GM21367 (cell line): Measurements from ENCODE around the gene SMNDC1.
"Not testable (repeated sequence)": the region's sequence is repeated elsewhere in the genome, so short reads cannot be mapped to it uniquely, and the experiment has no call there.

ENCODE experiments used
- ATAC-seq: cut with Tn5 transposase; IDR thresholded peaks from one replicate; pipeline ENCODE4 v1.9.1; 2021; ENCODE audit not compliant: unreplicated experiment

Gene SMNDC1

DNA sequence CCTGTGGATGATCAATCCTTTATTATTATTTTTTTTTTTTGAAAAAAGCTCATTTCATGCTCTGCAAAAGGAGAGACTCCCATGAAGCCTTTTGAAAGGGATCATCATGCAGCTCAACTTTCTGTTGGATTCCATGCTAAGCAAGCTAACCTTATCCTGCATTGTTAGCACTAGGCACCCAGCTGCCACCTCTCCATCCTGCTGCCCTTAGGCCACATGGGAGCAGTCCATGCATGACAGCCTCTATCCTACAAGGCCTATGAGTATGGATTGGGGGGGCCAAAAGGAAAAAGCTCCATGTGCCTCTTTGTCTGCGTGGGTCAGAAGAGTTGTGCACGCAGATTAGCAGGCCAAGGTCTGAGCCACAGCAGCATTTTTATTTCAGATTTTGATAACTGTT, 19.2 kb downstream of the SMNDC1 start:
- ATAC-seq, result no peak

DNA sequence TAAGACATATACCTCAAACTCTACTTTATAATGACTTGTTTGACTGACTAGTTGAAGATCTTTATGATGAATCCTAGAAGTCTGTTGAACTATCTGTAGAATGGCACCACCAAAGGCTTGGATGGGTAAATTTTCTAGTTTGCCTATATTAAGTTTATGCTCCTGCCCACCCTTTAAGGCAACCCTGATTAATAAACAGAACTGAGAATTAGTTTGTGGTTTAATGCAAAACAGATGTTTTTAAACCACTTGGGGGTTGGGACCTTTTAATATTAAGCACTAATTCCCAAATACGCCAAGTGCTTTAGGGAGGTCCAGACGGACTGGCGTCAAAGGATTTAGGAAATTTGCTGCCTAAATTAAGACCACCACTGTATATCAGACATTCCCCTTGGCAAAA, 20.5 kb downstream of the SMNDC1 start:
- ATAC-seq, result no peak

DNA sequence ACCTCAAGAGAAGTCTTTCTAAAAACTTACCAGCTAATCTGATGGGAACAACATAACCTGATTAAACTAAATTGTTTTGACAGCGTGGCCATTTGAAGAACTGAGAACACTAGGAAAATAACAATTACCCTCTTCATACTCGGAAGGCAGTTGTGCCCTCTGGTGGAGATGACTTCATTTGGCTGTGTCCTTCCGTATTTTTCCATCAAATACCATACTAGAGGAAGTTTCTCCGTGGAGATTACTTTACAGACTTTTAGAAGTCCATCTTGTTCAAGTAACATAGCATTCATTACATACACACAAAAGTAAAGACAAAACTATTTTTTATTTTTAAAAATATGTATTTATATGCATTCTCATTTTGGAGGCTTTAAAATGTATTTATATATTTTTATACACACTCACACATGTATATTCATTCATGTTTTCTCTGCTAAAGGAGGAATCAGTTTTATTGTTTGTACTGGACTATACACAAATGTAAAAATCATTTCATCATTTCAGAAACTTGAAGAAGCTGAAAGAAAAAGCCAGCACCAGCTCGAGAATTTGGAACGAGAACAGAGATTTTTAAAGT, 25.2 kb downstream of the SMNDC1 start:
- no peak for ATAC-seq

DNA sequence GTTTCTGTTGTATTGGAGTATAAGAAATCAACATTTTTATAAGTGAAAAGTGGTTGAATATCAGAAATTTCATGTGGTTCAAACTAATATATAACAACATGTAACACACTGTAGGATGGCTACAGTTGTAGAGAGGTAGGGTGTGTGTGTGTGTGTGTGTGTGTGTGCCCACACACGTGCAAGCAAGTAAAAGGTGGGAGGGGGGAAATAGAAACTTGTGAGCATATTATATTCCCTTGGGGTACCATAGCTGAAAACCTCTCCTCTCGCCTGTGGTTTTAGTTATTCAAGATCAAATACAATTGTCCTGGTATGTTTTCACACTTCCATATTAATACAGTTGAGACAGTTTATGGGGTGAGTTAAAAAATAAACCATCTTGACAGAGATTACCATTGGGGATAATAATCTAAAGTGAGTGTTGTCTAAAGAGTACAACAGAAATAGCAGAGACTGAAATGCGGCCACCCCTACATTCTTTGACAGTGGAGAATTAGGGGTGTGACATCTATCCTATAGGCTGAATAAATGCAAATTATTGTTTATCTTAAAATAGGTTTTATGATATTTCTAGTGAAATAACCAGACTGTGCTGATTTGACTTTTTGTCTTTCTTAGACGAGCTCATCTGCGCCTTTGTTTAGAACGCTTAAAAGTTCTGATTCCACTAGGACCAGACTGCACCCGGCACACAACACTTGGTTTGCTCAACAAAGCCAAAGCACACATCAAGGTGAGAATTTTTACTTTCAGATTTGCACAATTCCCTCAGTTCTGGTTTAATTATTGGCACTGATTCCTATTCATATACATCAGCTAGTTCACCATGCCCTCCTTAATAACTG, 25.9 kb downstream of the SMNDC1 start:
- no peak for ATAC-seq

DNA sequence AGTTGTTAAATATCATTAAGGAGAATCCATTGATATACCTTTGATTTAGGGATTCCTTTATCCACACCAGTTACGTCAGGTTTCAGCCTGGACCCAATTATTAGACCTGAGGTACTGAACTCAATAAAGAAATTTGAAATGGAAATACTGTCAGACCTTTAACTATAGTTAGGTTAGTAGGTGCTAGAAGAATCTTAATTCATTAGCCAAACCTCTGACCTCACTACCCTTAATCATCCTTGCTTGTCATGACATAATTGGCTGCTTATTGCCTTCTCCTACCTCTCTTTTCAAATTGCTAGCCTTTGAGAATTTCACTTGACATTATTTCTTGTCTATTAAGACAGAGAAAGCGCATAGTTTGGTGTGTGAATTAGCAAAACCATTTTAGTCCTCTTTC, 27.1 kb downstream of the SMNDC1 start:
- no peak for ATAC-seq

DNA sequence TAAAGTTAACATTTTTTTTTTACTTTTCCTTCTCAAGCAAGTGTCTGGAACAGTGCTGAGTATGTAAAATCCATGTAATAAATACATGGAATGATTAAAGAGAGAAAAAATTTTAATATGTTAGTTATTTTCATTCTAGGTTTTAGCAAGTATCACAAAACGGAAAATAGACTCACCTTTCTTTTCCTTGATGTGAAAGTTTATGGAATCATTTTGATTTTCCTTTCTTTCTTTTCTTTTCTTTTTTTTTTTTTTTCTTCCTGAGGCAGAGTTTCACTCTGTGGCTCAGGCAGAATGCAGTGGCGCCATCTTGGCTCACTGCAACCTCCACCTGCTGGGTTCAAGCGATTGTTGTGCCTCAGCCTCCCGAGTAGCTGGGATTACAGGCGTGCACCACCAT, 28.1 kb downstream of the SMNDC1 start:
- no peak for ATAC-seq

DNA sequence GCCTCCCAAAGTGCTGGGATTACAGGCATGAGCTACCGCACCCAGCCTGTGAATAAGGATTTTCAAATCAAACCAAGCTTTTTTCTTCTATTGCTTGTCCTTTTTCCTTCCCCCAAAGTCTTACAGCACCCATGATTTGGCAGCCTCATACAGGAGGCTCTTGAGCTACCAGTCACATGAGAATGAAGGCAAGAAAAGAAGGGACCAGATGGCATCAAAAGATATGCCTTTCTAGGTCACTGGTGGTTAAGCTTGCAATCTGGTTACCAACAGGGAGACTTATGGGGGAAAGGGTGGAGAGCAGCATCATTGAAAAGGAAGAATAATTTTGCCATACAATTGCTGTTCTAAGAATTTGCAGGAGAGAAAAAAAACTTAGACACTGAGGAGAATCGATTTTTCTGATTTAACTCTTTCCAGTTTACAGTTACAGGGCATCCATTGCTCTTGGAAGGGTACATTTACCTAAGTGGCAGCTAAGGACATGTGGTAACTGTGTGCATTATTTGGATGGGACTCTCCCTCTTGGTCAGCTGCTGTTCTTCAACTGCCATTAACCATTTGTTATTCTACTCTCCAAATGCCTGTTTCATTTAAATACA, 29.5 kb downstream of the SMNDC1 start:
- ATAC-seq, result no peak

DNA sequence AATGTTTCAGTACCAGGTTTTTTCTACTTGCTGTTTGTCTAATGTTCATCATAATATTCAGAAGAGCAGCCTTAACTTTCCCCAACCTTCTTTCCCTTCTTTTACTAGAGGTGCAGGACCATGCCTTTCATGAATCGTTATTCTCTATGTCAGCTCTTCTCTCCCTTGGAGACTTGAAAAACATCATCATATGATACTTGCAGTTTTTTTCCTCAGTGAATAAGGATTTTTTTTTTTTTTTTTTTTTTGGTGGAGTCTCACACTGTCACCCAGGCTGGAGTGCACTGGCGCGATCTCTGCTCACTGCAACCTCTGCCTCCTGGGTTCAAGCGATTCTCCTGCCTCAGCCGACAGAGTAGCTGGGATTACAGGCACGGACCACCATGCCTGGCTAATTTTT, 30.1 kb downstream of the SMNDC1 start:
- no peak for ATAC-seq

DNA sequence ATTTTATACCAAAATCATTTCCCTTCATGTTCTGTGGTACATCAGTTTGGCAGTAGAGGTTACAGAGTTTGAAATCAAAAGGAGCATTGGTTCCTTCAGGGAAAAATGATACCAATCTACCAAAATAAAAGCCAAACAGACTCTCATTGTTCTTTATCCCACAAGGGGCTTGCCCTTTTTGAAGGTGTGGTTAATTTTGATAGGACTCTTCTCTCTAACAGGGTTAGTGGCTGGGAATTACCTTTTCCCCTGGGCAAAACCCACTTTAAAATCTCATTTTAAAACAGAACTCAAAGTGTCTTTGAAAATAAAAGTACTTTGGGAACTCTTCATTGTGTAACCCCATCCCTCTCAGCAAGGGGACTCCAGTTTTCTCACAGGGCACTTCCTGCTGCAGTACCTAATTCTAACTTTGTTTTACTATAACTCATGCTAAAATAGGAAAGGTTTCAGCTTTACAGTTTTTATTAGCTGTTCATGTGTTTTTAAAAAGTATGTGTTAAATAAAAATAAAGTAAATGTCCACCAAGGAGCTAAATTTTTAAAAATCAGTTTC, 30.6 kb downstream of the SMNDC1 start:
- no peak for ATAC-seq

DNA sequence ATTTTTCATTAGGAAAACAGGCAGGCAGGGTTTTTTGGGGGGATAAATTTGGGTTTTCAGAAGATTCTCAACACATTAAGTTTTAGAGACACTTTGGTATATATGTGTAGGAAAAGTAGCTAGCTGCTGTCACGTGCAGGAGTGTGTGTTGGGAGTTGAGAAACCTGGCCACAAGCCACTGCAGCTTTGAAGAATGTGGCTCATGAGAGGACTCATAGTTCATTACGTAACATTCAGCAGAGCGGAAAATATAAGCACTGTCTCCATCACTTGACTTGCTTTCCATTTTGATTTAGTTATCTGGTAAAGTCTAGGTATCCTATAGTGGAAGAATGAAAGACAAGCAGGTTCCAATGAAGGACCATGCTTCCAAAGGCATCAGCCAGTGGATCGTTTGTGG, 31.2 kb downstream of the SMNDC1 start:
- ATAC-seq, result no peak

DNA sequence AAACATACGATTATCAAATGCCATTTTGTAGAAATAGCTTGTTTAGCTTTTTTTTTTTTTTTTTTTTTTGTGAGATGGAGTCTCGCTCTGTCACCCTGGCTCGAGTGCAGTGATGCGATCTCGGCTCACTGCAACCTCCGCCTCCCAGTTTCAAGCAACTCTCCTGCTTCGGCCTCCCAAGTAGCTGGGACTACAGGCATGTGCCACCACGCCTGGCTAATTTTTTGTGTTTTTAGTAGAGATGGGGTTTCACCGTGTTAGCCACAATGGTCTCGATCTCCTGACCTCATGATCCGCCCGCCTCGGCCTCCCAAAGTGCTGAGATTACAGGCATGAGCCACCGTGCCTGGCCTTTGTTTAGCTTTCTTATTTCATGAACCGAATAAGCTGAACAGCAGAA, 31.7 kb downstream of the SMNDC1 start:
- ATAC-seq, result not testable (repeated sequence)

DNA sequence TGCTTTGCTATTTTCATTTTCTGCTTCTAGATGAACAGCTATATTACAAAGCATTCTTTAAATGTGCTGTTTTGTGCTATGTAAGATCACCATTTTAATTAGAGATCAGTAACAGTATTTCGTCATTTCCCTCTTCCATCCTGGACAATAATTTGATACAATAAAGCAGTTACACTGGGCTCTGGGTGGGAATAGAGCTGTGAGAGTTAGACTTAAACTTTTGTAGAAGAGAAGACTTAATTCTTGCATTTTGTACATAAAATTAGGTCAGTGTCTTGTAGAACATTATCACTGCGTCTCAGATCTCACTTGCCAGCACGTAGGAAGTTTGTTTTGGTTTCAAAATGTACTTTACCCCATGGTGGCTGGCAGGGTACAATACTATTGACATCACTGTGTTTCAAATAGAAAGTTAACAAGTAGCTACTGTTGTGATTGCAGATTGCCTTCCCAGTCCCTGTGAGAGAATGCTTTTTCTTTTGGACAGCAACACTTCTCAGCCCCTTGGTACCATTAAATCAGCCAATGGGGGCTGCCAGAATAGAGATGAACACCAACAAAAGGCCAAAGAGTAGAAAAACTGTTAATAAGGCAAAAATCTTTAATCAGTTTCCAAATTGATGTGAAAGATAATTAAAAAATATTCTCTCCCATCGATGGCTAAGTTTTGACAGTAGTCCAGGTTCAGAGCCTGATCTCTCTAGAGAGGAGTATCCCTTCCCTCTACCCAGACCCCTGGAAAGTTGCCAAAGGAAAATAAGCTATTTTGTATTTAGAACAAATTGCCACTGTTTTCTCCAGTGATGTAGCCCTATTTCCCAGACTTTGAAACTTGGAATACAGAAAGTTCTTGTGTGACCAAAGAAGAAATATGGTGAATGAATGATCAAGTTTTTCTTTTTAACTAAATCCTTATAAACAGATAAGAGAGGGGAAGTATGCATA, 35.1 kb downstream of the SMNDC1 start:
- peak; percentile 40 for ATAC-seq

DNA sequence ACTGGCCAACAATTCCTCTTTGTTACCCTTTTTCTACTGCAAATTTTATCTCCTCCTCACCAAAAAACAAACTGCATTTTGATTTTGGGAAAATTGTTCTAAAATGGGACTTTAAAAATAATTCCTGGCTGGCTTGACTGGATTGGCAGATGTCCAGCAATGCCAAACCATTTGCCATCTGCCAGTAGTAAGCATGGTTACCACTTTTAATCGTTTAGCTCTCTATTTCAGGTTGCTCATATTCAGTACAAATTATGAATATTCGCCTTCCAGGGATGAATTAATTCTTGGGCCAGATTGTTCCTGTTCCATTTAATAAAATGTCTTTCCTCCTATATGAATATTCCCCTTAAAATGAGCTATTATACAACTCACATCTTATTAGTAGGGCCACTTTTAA, 35.7 kb downstream of the SMNDC1 start:
- no peak for ATAC-seq

DNA sequence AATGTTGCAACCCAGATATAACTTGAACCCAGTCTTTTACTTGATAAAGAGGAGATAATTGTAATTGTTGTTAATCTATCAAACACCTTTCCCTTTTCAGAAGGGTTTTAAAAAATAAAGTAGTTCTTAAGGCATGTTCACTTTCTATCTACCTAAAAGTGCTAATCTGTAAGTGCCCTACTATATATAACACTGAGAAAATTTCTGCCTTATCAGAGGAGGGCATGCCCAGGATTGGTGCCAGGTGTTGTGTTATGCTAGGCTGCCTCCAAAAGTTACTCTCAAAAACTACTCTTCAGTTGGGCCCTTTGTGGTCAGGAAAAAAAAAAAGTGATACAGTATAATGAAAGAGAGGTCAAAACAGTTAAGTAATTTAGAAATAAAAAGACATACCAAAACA, 36.3 kb downstream of the SMNDC1 start:
- no peak for ATAC-seq

DNA sequence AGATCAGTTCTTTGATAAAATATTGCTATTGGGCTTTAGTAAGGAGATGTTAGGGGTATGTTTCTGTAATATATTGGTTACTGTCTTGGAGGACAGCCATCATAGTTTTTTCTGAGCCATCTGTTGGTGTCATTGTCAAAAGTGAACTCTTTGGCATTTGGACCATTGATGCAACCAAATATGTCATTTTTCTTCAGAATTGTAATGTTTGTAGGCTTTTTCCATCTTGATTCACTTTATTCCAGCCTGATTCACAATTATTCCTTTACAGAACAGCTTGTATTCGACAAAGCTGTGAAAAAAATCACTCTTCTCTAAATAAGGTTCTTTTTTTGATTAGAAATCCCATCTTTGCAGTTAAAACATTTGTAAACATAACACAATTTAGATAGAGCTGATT, 37.4 kb downstream of the SMNDC1 start:
- no peak for ATAC-seq

DNA sequence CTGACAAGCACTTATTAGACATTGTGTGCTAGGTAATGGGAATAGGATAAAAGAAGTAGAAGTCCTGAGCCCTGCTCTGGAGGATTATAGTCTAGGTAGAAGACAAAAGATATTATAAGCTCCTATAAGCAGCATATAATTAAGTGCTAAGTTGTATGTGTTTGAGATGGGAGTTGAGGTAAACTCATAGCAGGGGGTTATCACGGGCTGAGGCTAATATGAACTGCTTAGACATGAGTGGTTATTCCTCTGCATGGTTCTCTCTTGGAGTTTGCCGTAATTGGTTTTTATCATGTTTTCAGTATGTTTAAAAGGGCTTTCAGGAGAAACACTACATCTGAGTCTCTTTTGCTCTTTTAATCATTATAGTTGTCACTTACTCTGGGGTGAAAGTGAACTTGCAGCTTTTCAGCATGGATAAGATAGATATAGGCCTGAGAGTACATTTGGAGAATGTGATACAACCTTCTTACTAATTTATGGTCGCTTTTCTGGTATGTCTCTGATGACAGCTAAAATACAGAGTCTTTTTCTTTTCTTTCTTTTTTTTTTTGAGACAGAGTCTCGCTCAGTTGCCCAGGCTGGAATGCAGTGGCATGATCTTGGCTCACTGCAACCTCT, 39.0 kb downstream of the SMNDC1 start:
- no peak for ATAC-seq

DNA sequence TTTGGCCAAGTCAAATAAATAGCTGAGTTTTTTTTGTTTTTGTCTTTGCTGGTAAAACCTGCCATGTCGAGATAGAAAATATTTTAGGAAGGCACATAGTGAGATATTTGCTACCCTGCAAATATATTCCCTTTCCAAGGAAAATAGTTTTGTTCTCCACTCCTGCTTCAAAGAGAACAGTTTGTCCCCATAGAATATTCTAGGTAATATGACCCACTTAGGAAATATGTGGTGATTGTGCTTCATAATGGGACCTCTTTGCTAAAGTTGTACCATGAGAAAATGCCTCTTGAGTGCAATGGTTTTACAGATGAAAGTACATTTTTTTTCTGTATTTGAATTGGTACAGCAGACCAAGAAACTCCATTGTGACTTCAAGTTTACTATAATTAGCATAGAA, 41.6 kb downstream of the SMNDC1 start:
- ATAC-seq, result no peak

DNA sequence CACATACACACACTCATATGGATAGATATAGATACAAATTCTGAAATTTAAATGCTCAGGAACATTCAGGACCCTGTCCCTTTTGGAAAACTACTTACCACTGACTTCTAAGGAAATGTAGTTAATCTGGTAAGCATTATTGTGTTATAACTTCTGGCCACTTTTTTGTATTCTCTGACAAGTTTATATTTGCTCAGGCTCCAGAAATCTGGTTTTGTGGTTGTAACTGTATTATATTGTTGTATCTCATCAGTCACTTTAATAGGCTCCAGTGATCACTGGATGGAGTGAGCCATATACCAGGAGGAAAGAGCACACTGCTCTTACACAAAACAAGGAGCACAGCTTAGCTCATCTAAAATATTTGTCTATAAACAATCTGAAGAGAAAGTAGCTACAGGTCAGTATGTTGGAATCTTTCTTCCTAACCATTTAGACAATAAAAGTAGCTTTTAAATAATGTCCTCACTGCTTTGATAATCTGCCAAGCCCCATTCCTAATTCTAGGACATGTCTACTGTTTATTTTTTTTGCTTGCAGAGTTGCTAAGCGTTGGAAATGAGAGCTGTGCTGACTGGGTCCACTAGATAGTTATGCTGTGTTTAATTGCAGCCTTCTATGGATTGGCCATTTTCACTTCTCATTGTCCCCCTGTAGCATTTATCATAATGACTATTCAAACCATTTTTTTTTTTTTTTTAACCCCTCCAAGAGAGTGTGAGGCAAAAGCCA, 43.8 kb downstream of the SMNDC1 start:
- no peak for ATAC-seq

DNA sequence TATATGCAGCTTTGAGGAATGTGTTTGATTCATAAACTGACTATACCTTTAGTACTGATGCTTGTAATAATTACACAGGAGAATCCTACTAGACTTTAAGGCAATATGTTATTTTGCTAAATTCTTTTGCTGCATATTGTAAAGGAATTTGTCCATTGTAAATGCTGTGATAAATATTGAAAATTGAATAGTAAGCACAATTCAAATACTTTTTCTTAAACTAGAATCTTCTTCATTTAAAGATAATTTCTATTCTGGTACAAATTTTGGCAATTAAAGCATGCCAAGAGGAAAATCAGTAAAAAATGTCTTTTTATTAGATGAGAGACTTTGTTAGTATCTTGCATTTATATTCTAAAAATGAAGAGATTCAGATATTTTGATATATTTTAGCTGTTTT, 45.4 kb downstream of the SMNDC1 start:
- ATAC-seq, result no peak

DNA sequence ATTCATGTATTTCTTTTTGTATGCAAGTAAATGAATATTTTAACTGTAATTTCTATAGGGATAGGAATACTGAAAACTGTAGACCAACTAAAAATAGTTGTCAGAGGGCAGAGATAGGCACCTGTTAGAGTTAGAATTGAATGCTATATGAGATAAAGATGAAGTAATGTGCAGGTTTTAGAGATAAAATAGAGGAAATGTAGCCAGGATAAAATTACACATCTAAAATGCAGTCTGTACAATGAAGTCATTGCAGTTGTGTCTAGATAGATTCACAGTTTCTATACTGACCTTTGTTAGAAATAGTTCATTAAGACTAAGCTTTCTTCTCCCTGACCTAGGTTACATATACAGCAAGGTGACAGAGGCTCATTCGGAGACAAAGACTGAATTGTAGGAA, 46.2 kb downstream of the SMNDC1 start:
- ATAC-seq, result no peak
